ENCODE data around the gene PALLD.
A peak's percentile ranks its signal among the peaks of the same experiment; 100 is the strongest.

Gene PALLD

GRCh38 chr4:168757500-168757899 lies 260.6 kb downstream of the PALLD start:
- CTCF ChIA-PET, result no interaction called here
- TF ChIP-seq ZNF626 (tag by site-specific recombination; IDR thresholded peaks at IDR 0.05) (no peak), BCL11A (tag by site-specific recombination; IDR thresholded peaks at IDR 0.05; ENCODE audit: low read depth) (no peak), SCRT2 (tag by site-specific recombination; IDR thresholded peaks at IDR 0.05) (peak; percentile 57), ZNF768 (tag by site-specific recombination; IDR thresholded peaks at IDR 0.05) (no peak)
- H3K27ac ChIP-seq (ENCODE audit: extremely low read depth, low read depth, low read length), result no peak overlapping the region
- H3K36me3 ChIP-seq (ENCODE audit: control insufficient read depth in 2 of 2, insufficient read depth in 1 of 2, low read length in 2 of 2), result no peaks in the 10 kb centered on the region
- H3K9me3 ChIP-seq (ENCODE audit: control insufficient read depth, insufficient read depth, low read depth, low read length), result no peaks in the 10 kb centered on the region
- no peak overlapping the region for H3K4me3 ChIP-seq (ENCODE audit: low read depth, low read length)
- POLR2A ChIA-PET, result no interaction called here
- no peaks in the 10 kb centered on the region for H3K4me1 ChIP-seq (ENCODE audit: control insufficient read depth, insufficient read depth, low read length)

- Histone ChIP-seq H3K27ac (ENCODE audit: extremely low read depth, low read depth, low read length) (no peak overlapping the region), H3K36me3 (ENCODE audit: control insufficient read depth in 2 of 2, insufficient read depth in 1 of 2, low read length in 2 of 2) (no peaks in the 10 kb centered on the region), H3K9me3 (ENCODE audit: control insufficient read depth, insufficient read depth, low read depth, low read length) (no peaks in the 10 kb centered on the region), H3K4me3 (ENCODE audit: low read depth, low read length) (no peak overlapping the region), H3K4me1 (ENCODE audit: control insufficient read depth, insufficient read depth, low read length) (no peaks in the 10 kb centered on the region)
- ChIA-PET CTCF (no interaction called here), POLR2A (no interaction called here)
- TF ChIP-seq ZXDB (tag by site-specific recombination; IDR thresholded peaks at IDR 0.05) (no peak), ZNF404 (tag by site-specific recombination; IDR thresholded peaks at IDR 0.05) (no peak), BCL6B (tag by site-specific recombination; IDR thresholded peaks at IDR 0.05) (no peak), ZNF114 (tag by site-specific recombination; IDR thresholded peaks at IDR 0.05) (no peak), ZFHX2 (tag by site-specific recombination; conservative IDR thresholded peaks at IDR 0.05) (no peak), ZNF830 (tag by site-specific recombination; IDR thresholded peaks at IDR 0.05; ENCODE audit: low read depth) (no peak), ZNF585B (tag by site-specific recombination; IDR thresholded peaks at IDR 0.05) (no peak), ZNF837 (tag by site-specific recombination; IDR thresholded peaks at IDR 0.05) (no peak), PRDM2 (tag by site-specific recombination; IDR thresholded peaks at IDR 0.05; ENCODE audit: borderline replicate concordance) (no peak), ZNF548 (tag by site-specific recombination; IDR thresholded peaks at IDR 0.05) (no peak), KLF9 (tag by site-specific recombination; IDR thresholded peaks at IDR 0.05; ENCODE audit: low read depth) (no peak), BCL11A (tag by site-specific recombination; IDR thresholded peaks at IDR 0.05; ENCODE audit: low read depth) (no peak), ZNF174 (tag by site-specific recombination; IDR thresholded peaks at IDR 0.05) (no peak), TSHZ1 (tag by site-specific recombination; IDR thresholded peaks at IDR 0.05; ENCODE audit: borderline replicate concordance) (no peak), ZNF776 (tag by site-specific recombination; IDR thresholded peaks at IDR 0.05; ENCODE audit: borderline replicate concordance) (no peak)
Measured at GRCh38 chr4:168758351-168758876, 261.6 kb downstream of the PALLD start.

Data from HEK293 (cell line).